AG04449 (cell line): ENCODE results near the gene TTC3.
A peak's percentile ranks its signal among the peaks of the same experiment; 100 is the strongest.

Experiments used
- CTCF ChIA-PET: fragments of 350-600 bp; formaldehyde crosslinking; extraction: SDS; loops from one replicate; lab custom pipeline; 2021; ENCODE audit warnings: antibody characterized with exemption; lab: Yijun Ruan, JAX
- POLR2A ChIA-PET: fragments of 400-600, 350-600 bp; formaldehyde crosslinking; extraction: SDS; loops from one replicate; lab custom pipeline; 2020; ENCODE audit warnings: antibody characterized with exemption, inconsistent platforms; lab: Yijun Ruan, JAX
- DNase-seq: peaks from one replicate; pipeline ENCODE4 v3.0.0-alpha.2; 2010; ENCODE audit warnings: low read depth, low spot score
- H3K4me3 ChIP-seq: 2 replicates; pipeline ENCODE4 v1.5.1; 2011; ENCODE audit warnings: low read depth, mild to moderate bottlenecking, control low read depth, low read length
- CTCF ChIP-seq: IDR thresholded peaks from one replicate; pipeline ENCODE4 v1.5.1; 2011; ENCODE audit warnings: mild to moderate bottlenecking, moderate library complexity, low read length, control low read depth, inconsistent platforms; ENCODE audit not compliant: insufficient read depth; ENCODE audit errors: missing control alignments

Gene TTC3

GRCh38 chr21:37153196-37153934 is 80.3 kb downstream of the TTC3 start:
- TF ChIP-seq CTCF, result no peak
- ChIA-PET POLR2A (no interaction called here), CTCF (interaction anchor here (1.0 kb wide), 1 partner anchor 14 kb away, joined by 3 read pairs; no protein-coding TSS in a partner anchor)
- no peak overlapping the region for H3K4me3 ChIP-seq
- peak; percentile 66 for DNase-seq

GRCh38 chr21:37153935-37154350 is 80.9 kb downstream of the TTC3 start:
- no peak for TF ChIP-seq CTCF
- CTCF ChIA-PET, result interaction anchor here (1.0 kb wide), 1 partner anchor 14 kb away, joined by 3 read pairs; no protein-coding TSS in a partner anchor
- no peak overlapping the region for H3K4me3 ChIP-seq
- POLR2A ChIA-PET, result no interaction called here
- DNase-seq, result no peak

- ChIA-PET POLR2A (no interaction called here), CTCF (interaction anchor here (0.9 to 1.3 kb wide), 4 partner anchors 9 to 54 kb away, joined by 3 to 5 read pairs (median 3); no protein-coding TSS in a partner anchor)
- no peak for TF ChIP-seq CTCF
- H3K4me3 ChIP-seq, result no peak overlapping the region
- DNase-seq, result no peak
These were observed 82.1 kb downstream of the TTC3 start for GRCh38 chr21:37155186-37155585.

- H3K4me3 ChIP-seq, result no peak overlapping the region
- CTCF ChIA-PET, result interaction anchor here (1.1 kb wide), 1 partner anchor 9 kb away, joined by 3 read pairs; no protein-coding TSS in a partner anchor
- DNase-seq, result no peak
- no peak for TF ChIP-seq CTCF
- POLR2A ChIA-PET, result no interaction called here
These were observed 84.9 kb downstream of the TTC3 start for GRCh38 chr21:37157938-37158337.

- CTCF ChIA-PET, result interaction anchor here (0.7 kb wide), 1 partner anchor 221 kb away, joined by 3 read pairs; no protein-coding TSS in a partner anchor
These were observed 86.2 kb downstream of the TTC3 start for GRCh38 chr21:37159053-37159776.

More at GRCh38 chr21:37159053-37159776, 86.2 kb downstream of the TTC3 start:
- no peak for TF ChIP-seq CTCF
- no peak overlapping the region for H3K4me3 ChIP-seq
- DNase-seq, result no peak
- POLR2A ChIA-PET, result no interaction called here
